Fibroblast of skin of left quadriceps (primary cell): ENCODE data around the gene C3.
"Not testable (repeated sequence)": the region's sequence is repeated elsewhere in the genome, so short reads cannot be mapped to it uniquely, and the experiment has no call there.

ENCODE experiments used
- DNase-seq, 2 experiments: peaks; one replicate each; pipeline ENCODE4 v3.0.0-alpha.2; 2013; ENCODE audit warnings: low read depth in 2 of 2

C3 gene

GRCh38 chr19:6720369-6721137, at the start of gene C3:
Gene C3, minus strand, starts transcription at chr19:6720650. Its CDS starts 61 bp downstream, at chr19:6720589.
- no peak for DNase-seq

GRCh38 chr19:6769006-6769619, 48.7 kb upstream of the C3 start:
- DNase-seq: no peak

- DNase-seq: no peak
Observed at GRCh38 chr19:6768236-6768785, 47.9 kb upstream of the C3 start.

- no peak for DNase-seq
Observed at GRCh38 chr19:6767357-6768235, 47.1 kb upstream of the C3 start, which contains the start of gene SH2D3A. Gene SH2D3A, minus strand, starts transcription at chr19:6767435. Its CDS starts 3,687 bp downstream, at chr19:6763748.

- no peak for DNase-seq
Observed at GRCh38 chr19:6767081-6767356, 46.6 kb upstream of the C3 start.

- no peak for DNase-seq
Observed at GRCh38 chr19:6766357-6767080, 46.1 kb upstream of the C3 start.

GRCh38 chr19:6765738-6766356, 45.4 kb upstream of the C3 start:
- DNase-seq: no peak

GRCh38 chr19:6762253-6762797, 41.9 kb upstream of the C3 start:
- not testable (repeated sequence) for DNase-seq

GRCh38 chr19:6761053-6761676, 40.7 kb upstream of the C3 start:
- DNase-seq: no peak

- DNase-seq: no peak
Observed at GRCh38 chr19:6760606-6761005, 40.2 kb upstream of the C3 start.

GRCh38 chr19:6754653-6755463, 34.4 kb upstream of the C3 start:
- no peak for DNase-seq

GRCh38 chr19:6754136-6754535, 33.7 kb upstream of the C3 start:
- no peak for DNase-seq

GRCh38 chr19:6753178-6754031, 33.0 kb upstream of the C3 start:
- no peak for DNase-seq

GRCh38 chr19:6752256-6753177, 32.1 kb upstream of the C3 start:
- DNase-seq: no peak

- no peak for DNase-seq
Observed at GRCh38 chr19:6751189-6751588, 30.7 kb upstream of the C3 start.

- no peak for DNase-seq
Observed at GRCh38 chr19:6750062-6750461, 29.6 kb upstream of the C3 start.

- DNase-seq: not testable (repeated sequence)
Observed at GRCh38 chr19:6748543-6748942, 28.1 kb upstream of the C3 start.
